DND-41 (cell line): Measurements from ENCODE around the gene TNFAIP8.

Experiments used
- CTCF ChIP-seq: IDR thresholded peaks from 2 replicates; pipeline ENCODE4 v1.5.1; 2012; ENCODE audit warnings: borderline replicate concordance, low read length, moderate library complexity, mild to moderate bottlenecking; ENCODE audit not compliant: poor library complexity, severe bottlenecking; ENCODE audit errors: extremely low read depth
- EZH2 ChIP-seq: IDR thresholded peaks from 3 replicates; pipeline ENCODE4 v1.6.1; 2012; ENCODE audit warnings: borderline replicate concordance, low read depth, mild to moderate bottlenecking, moderate library complexity, low read length, inconsistent platforms; ENCODE audit not compliant: severe bottlenecking

GRCh38 chr5:119309326-119309725 lies 46.5 kb upstream of the TNFAIP8 start:
- TF ChIP-seq CTCF (no peak), EZH2 (no peak)
